H1 (cell line): ENCODE measurements around the gene MRPL41.

Experiments
- ASH2L ChIP-seq: fragments of 200-600, 300-600 bp; sonication (generic); IDR thresholded peaks from one replicate; pipeline ENCODE4 v1.7.1; 2017; ENCODE audit warnings: low read length
- BACH1 ChIP-seq: IDR thresholded peaks from 2 replicates; pipeline ENCODE4 v1.6.1; 2012; ENCODE audit warnings: low read length, improper control_type of control experiment
- EP300 ChIP-seq, 2 experiments: IDR thresholded peaks; 1 replicate in 1 of 2; 2 replicates in 1 of 2; pipeline ENCODE4 v1.6.1; 2011 to 2012; ENCODE audit warnings: low read depth in 2 of 2, low read length in 2 of 2, mild to moderate bottlenecking in 2 of 2, borderline replicate concordance in 1 of 2, inconsistent platforms in 1 of 2, moderate library complexity in 1 of 2
- EZH2 ChIP-seq: fragments of 200-600 bp; sonication (generic); IDR thresholded peaks from 2 replicates; pipeline ENCODE4 v1.7.1; 2012; ENCODE audit warnings: low read depth, mild to moderate bottlenecking, moderate library complexity, low read length, inconsistent platforms; ENCODE audit not compliant: severe bottlenecking
- POLR2AphosphoS5 ChIP-seq: IDR thresholded peaks from 2 replicates; pipeline ENCODE4 v1.6.1; 2011; ENCODE audit warnings: low read depth, low read length
- SP1 ChIP-seq: IDR thresholded peaks from 2 replicates; pipeline ENCODE4 v1.6.1; 2011; ENCODE audit warnings: low read depth, low read length
- TAF1 ChIP-seq: IDR thresholded peaks from 2 replicates; pipeline ENCODE4 v1.6.1; 2011; ENCODE audit warnings: mild to moderate bottlenecking, low read depth, low read length
- YY1 ChIP-seq: IDR thresholded peaks from 2 replicates; pipeline ENCODE4 v1.6.1; 2011; ENCODE audit warnings: low read depth, mild to moderate bottlenecking, low read length
- ZNF274 ChIP-seq: IDR thresholded peaks from 2 replicates; pipeline ENCODE4 v1.7.0; 2012; ENCODE audit warnings: low read length, borderline replicate concordance; ENCODE audit errors: extremely low read depth
- TF ChIP-seq, protein P1 (sequence below): IDR thresholded peaks from 2 replicates; pipeline ENCODE4 v1.6.1; 2011; ENCODE audit warnings: low read length, improper control_type of control experiment
- TF ChIP-seq, protein P2 (sequence below), 3 experiments: IDR thresholded peaks; 1 replicate in 2 of 3; 2 replicates in 1 of 3; pipeline versions ENCODE4 v1.5.1 to v1.6.1; 2011; ENCODE audit warnings: low read length in 3 of 3, mild to moderate bottlenecking in 3 of 3, inconsistent platforms in 2 of 3, low read depth in 1 of 3, moderate library complexity in 1 of 3; ENCODE audit not compliant: insufficient read depth in 1 of 3; ENCODE audit errors: control extremely low read depth in 1 of 3

DNA sequence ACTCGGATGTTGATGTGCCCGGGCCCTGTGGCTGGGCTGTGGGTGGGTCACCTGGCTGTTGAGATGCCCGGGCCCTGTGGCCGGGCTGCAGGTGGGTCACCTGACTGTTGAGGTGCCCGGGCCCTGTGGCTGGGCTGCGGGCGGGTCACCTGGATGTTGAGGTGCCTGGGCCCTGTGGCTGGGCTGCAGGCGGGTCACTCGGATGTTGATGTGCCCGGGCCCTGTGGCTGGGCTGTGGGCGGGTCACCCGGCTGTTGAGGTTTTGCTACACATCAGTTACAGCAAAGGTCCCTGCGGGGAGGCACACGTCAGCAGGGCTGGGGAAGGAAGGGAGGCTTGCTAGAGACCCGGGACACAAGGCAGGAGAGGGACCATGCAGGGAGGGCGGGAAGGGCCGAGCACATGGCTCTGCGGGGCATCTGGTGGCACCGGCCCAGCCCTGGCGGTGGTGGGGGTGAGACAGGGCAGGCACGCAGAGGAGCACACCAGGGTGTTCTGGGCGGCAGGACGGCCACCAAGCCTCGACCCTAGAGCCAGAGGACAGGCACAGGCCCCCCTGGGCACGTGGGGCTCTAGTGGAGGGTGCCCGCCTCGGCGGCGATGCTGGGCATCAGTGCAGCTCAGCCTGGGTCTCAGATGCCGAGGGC, 36.9 kb upstream of the MRPL41 start:
- TF ChIP-seq EP300 (IDR thresholded peaks at IDR 0.05; ENCODE audit: borderline replicate concordance in 1 of 2, low read depth in 2 of 2, low read length in 2 of 2), result no peak
- TF ChIP-seq, protein P1, sequence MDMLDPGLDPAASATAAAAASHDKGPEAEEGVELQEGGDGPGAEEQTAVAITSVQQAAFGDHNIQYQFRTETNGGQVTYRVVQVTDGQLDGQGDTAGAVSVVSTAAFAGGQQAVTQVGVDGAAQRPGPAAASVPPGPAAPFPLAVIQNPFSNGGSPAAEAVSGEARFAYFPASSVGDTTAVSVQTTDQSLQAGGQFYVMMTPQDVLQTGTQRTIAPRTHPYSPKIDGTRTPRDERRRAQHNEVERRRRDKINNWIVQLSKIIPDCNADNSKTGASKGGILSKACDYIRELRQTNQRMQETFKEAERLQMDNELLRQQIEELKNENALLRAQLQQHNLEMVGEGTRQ, result no peak
- TF ChIP-seq ASH2L, result no peak
- TF ChIP-seq, protein P2, sequence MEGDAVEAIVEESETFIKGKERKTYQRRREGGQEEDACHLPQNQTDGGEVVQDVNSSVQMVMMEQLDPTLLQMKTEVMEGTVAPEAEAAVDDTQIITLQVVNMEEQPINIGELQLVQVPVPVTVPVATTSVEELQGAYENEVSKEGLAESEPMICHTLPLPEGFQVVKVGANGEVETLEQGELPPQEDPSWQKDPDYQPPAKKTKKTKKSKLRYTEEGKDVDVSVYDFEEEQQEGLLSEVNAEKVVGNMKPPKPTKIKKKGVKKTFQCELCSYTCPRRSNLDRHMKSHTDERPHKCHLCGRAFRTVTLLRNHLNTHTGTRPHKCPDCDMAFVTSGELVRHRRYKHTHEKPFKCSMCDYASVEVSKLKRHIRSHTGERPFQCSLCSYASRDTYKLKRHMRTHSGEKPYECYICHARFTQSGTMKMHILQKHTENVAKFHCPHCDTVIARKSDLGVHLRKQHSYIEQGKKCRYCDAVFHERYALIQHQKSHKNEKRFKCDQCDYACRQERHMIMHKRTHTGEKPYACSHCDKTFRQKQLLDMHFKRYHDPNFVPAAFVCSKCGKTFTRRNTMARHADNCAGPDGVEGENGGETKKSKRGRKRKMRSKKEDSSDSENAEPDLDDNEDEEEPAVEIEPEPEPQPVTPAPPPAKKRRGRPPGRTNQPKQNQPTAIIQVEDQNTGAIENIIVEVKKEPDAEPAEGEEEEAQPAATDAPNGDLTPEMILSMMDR (IDR thresholded peaks at IDR 0.05; ENCODE audit: control extremely low read depth in 1 of 3, insufficient read depth in 1 of 3, low read depth in 1 of 3, low read length in 3 of 3), result no peak
- no peak for TF ChIP-seq POLR2AphosphoS5
- no peak for TF ChIP-seq TAF1
- TF ChIP-seq BACH1, result no peak
- TF ChIP-seq EZH2, result no peak
- TF ChIP-seq ZNF274, result no peak
- no peak for TF ChIP-seq YY1
- TF ChIP-seq SP1, result no peak
